K562 (cell line): ENCODE measurements around the gene TSPAN18. TPM values are rescaled to one million over a fixed set of nuclear protein-coding genes. Genes with fewer than 3 reads are reported as not detected.

Experiments used
- ATAC-seq: fragments of 200-7000 bp; cut with Tn5 transposase; 3 replicates; pipeline ENCODE4 v1.9.1; 2020; ENCODE audit warnings: moderate library complexity
- BruUV-seq: library from RNA; stranded (reverse); fragments of 400-500 nt; replicated peaks from 2 replicates; lab custom pipeline; 2021; lab: Mats Ljungman, UMichigan
- CTCF ChIA-PET: fragments of 300-600 bp; formaldehyde crosslinking; extraction: SDS; loops from one replicate; lab custom pipeline; 2021; ENCODE audit warnings: low intra/inter-chr PET ratio; lab: Yijun Ruan, JAX
- POLR2A ChIA-PET: fragments of 300-600, 350-650 bp; sonication (Branson Sonifier 250); formaldehyde crosslinking; extraction: SDS; loops from one replicate; lab custom pipeline; 2021; ENCODE audit warnings: antibody characterized with exemption, inconsistent platforms; lab: Yijun Ruan, JAX
- DNase-seq, 4 experiments: peaks; one replicate each; pipeline versions ENCODE4 v3.0.0 to v3.0.0-alpha.2; 2011 to 2018; ENCODE audit warnings: low spot score in 3 of 4, mixed read lengths in 3 of 4; ENCODE audit errors: extremely low read depth in 1 of 4
- FAIRE-seq: peaks from 2 replicates; lab custom pipeline; 2011; peaks lifted over from hg19 to GRCh38; lab: Jason Lieb, UNC
- H2AFZ ChIP-seq: 2 replicates; pipeline ENCODE4 v1.6.0; 2011; ENCODE audit warnings: low read depth, low read length, control low read depth, inconsistent platforms
- H3K27ac ChIP-seq: fragments of 200-600 bp; 3 replicates; pipeline ENCODE4 v1.8.0; 2011; ENCODE audit warnings: low read depth, mild to moderate bottlenecking, control low read depth, inconsistent platforms, low read length, moderate library complexity, mixed read lengths; ENCODE audit errors: extremely low read depth
- H3K27me3 ChIP-seq, 2 experiments: fragments of 300-600 bp in 1 of 2; 2 replicates in 1 of 2; 3 replicates in 1 of 2; pipeline versions ENCODE4 v1.6.0 to v1.8.0; 2011; ENCODE audit warnings: inconsistent platforms in 2 of 2, low read length in 2 of 2, mild to moderate bottlenecking in 1 of 2, mixed read lengths in 1 of 2, moderate library complexity in 1 of 2; ENCODE audit not compliant: control insufficient read depth in 2 of 2, insufficient read depth in 2 of 2
- H3K36me3 ChIP-seq: fragments of 300-600 bp; 3 replicates; pipeline ENCODE4 v1.8.0; 2011; ENCODE audit warnings: mild to moderate bottlenecking, low read length, inconsistent platforms; ENCODE audit not compliant: control insufficient read depth, insufficient read depth
- H3K4me1 ChIP-seq, 2 experiments: fragments of 200-600 bp in 1 of 2; replicated peaks in 1 of 2; 2 replicates in 1 of 2; 3 replicates in 1 of 2; pipeline versions ENCODE4 v1.5.1 to v1.8.0; 2011; ENCODE audit warnings: inconsistent platforms in 2 of 2, low read length in 2 of 2, mild to moderate bottlenecking in 1 of 2, mixed read lengths in 1 of 2, moderate library complexity in 1 of 2; ENCODE audit not compliant: control insufficient read depth in 2 of 2, insufficient read depth in 2 of 2
- H3K4me2 ChIP-seq: 2 replicates; pipeline ENCODE4 v1.6.1; 2011; ENCODE audit warnings: low read length, control low read depth, inconsistent platforms, mixed read lengths; ENCODE audit not compliant: insufficient read depth
- H3K4me3 ChIP-seq: fragments of 200-600 bp; sonication (generic), shearing (Covaris generic); 2 replicates; pipeline ENCODE4 v1.5.1; 2016; ENCODE audit warnings: control low read depth, inconsistent platforms
- H3K79me2 ChIP-seq: fragments of 200-600 bp; 3 replicates; pipeline ENCODE4 v1.8.0; 2011; ENCODE audit warnings: low read length, inconsistent platforms; ENCODE audit not compliant: control insufficient read depth, insufficient read depth
- H3K9ac ChIP-seq, 2 experiments: 2 replicates each; pipeline versions ENCODE4 v1.6.0 to v1.6.1; 2011; ENCODE audit warnings: low read depth in 2 of 2, low read length in 2 of 2, control low read depth in 1 of 2, inconsistent platforms in 1 of 2, mild to moderate bottlenecking in 1 of 2, mixed read lengths in 1 of 2; ENCODE audit not compliant: insufficient read depth in 1 of 2
- H3K9me1 ChIP-seq: one replicate; pipeline ENCODE4 v1.6.0; 2011; ENCODE audit warnings: inconsistent platforms, mild to moderate bottlenecking, low read length, moderate library complexity; ENCODE audit not compliant: control insufficient read depth, insufficient read depth
- H3K9me3 ChIP-seq: replicated peaks from 2 replicates; pipeline ENCODE4 v1.5.1; 2011; ENCODE audit warnings: low read depth, low read length, inconsistent platforms; ENCODE audit not compliant: control insufficient read depth, insufficient read depth
- H4K20me1 ChIP-seq: replicated peaks from 2 replicates; pipeline ENCODE4 v1.6.1; 2011; ENCODE audit warnings: low read length, inconsistent platforms, mixed read lengths; ENCODE audit not compliant: control insufficient read depth, insufficient read depth
- ADNP ChIP-seq: fragments of 200-800 bp; sonication (Bioruptor generic); IDR thresholded peaks from 2 replicates; pipeline ENCODE4 v1.6.1; 2016; ENCODE audit warnings: missing genetic modification characterization, missing compliant biosample characterization
- ARID1B ChIP-seq: fragments of 450-650 bp; IDR thresholded peaks from 2 replicates; pipeline ENCODE4 v1.6.1; 2016; ENCODE audit warnings: antibody characterized with exemption, mild to moderate bottlenecking, inconsistent platforms
- CCNT2 ChIP-seq: IDR thresholded peaks from 2 replicates; pipeline ENCODE4 v1.6.1; 2011; ENCODE audit warnings: borderline replicate concordance, low read depth, mild to moderate bottlenecking, moderate library complexity, mixed read lengths, low read length; ENCODE audit not compliant: insufficient read length; ENCODE audit errors: extremely low read depth
- ELK1 ChIP-seq: sonication (generic); formaldehyde crosslinking; IDR thresholded peaks from 2 replicates; pipeline ENCODE4 v1.8.1; 2022; ENCODE audit warnings: missing genetic modification reagents
- HOMEZ ChIP-seq: fragments of 250-450 bp; sonication (Bioruptor Pico); IDR thresholded peaks from 2 replicates; pipeline ENCODE4 v1.4.0; 2020; ENCODE audit warnings: mild to moderate bottlenecking, moderate library complexity
- KAT8 ChIP-seq: fragments of 450-650 bp; IDR thresholded peaks from 2 replicates; pipeline ENCODE4 v1.6.1; 2016; ENCODE audit warnings: low read depth, mild to moderate bottlenecking
- PHB ChIP-seq: fragments of 250-450 bp; sonication (Bioruptor Pico); IDR thresholded peaks from 2 replicates; pipeline ENCODE4 v1.5.0; 2021
- RFX5 ChIP-seq: IDR thresholded peaks from 2 replicates; pipeline ENCODE4 v1.6.1; 2011; ENCODE audit warnings: low read depth, mild to moderate bottlenecking, improper control_type of control experiment, low read length
- TAF9B ChIP-seq: fragments of 450-650 bp; IDR thresholded peaks from 2 replicates; pipeline ENCODE4 v1.6.1; 2018; ENCODE audit warnings: mild to moderate bottlenecking; ENCODE audit not compliant: partially characterized antibody
- ZNF354B ChIP-seq: fragments of 250-450 bp; sonication (Bioruptor Pico); IDR thresholded peaks from 2 replicates; pipeline ENCODE4 v1.4.0; 2020
- ZNF592 ChIP-seq: fragments of 450-650 bp; IDR thresholded peaks from 2 replicates; pipeline ENCODE4 v1.6.1; 2017; ENCODE audit warnings: antibody characterized with exemption, mild to moderate bottlenecking
- ZNF717 ChIP-seq: fragments of 250-450 bp; sonication (Bioruptor Pico); IDR thresholded peaks from 2 replicates; pipeline ENCODE4 v1.5.0; 2021
- WGBS: fragments of 100-300 bp; shearing (Covaris generic); methylation state at CpG from one replicate; pipeline ENCODE4 v1.1.6; 2016; ENCODE audit warnings: low coverage, mixed read lengths; ENCODE audit not compliant: insufficient coverage; ENCODE audit errors: missing lambda C conversion rate; 5-methylcytosine and 5-hydroxymethylcytosine counted together
- in situ Hi-C: fragments of 300-500 bp; cut with MboI; formaldehyde crosslinking; loops from 4 replicates; pipeline ENCODE4 v1.15.0; 2018; ENCODE audit warnings: inconsistent platforms, mixed read lengths
- intact Hi-C: fragments of 100-400 bp; cut with micrococcal nuclease; formaldehyde crosslinking; loops from 2 replicates; pipeline ENCODE4 v1.14.2; 2022
- polyA plus RNA-seq, 8 experiments: library from polyadenylated mRNA; depleted of rRNA in 4 of 8; stranded (reverse) in 5 of 8; unstranded in 3 of 8; fragments of >200 nt; fragmentation: Nextera tagmentation in 2 of 8; fragmentation: Illumina TruSeq in 1 of 8; extraction: Ambion mirVana in 2 of 8; extraction: Trizol in 1 of 8; gene quantifications; 2 replicates each; pipeline versions ENCODE4 v1.2.1 to v1.2.3, GENCODE V29; 2011 to 2014; ENCODE audit warnings: inconsistent platforms in 1 of 8, missing spikeins in 1 of 8
- total RNA-seq, 7 experiments: library from RNA; depleted of rRNA in 6 of 7; stranded (reverse); fragments of >200 nt in 6 of 7; fragmentation: Illumina TruSeq in 2 of 7; extraction: Trizol in 2 of 7; gene quantifications; 2 replicates each; pipeline versions ENCODE4 v1.2.1 to v1.2.3, GENCODE V29; 2011 to 2021; ENCODE audit warnings: low replicate concordance in 1 of 7

The TSPAN18 gene
- total and polyA plus RNA-seq, 9 of the 15 experiments (the other 6 are each of a cell fraction or from before 2014, with no cell fraction given): 0.17 to 0.35 (median 0.22) TPM; not detected in 4

GRCh38 chr11:44934110-44934509 lies 207.3 kb downstream of the TSPAN18 start:
- FAIRE-seq (no peak), ATAC-seq (no peak), DNase-seq (no peak)
- TF ChIP-seq TAF9B (no peak), CCNT2 (no peak), ADNP (tag) (no peak), RFX5 (no peak), HOMEZ (CRISPR knock-in tag) (no peak), ELK1 (CRISPR knock-in tag) (no peak), ARID1B (no peak), PHB (CRISPR knock-in tag) (no peak), ZNF592 (no peak), KAT8 (no peak), ZNF354B (CRISPR knock-in tag) (no peak), ZNF717 (no peak)
- no TSS peak for BruUV-seq
- ChIA-PET POLR2A (no interaction called here), CTCF (interaction anchor here (1.0 kb wide), 1 partner anchor 172 kb away, joined by 5 read pairs; no protein-coding TSS in a partner anchor)
- H3K27ac ChIP-seq: no peak overlapping the region
- in situ Hi-C loops: no loop called here
- H3K27me3 ChIP-seq: peaks cover 0 to 34% of the 10 kb centered on the region in 2 experiments; a peak in 2 of 5 replicates
- intact Hi-C loops: loop anchor here (10.0 kb wide), 1 partner anchor 361 kb away; no protein-coding TSS in a partner anchor
- no peaks in the 10 kb centered on the region for H3K36me3 ChIP-seq
- H3K9me1 ChIP-seq: no peaks in the 10 kb centered on the region
- no peak overlapping the region for H3K9ac ChIP-seq
- no peaks in the 10 kb centered on the region; the same call in 1 of the 2 replicates for H4K20me1 ChIP-seq
- 0% methylated on average over 2 of the region's 2 CpGs for WGBS
- no peaks in the 10 kb centered on the region for H3K9me3 ChIP-seq
- 0 out of 5 replicates have a peak, but pooled peaks cover 0 to 4% of the 10 kb centered on the region in 2 experiments for H3K4me1 ChIP-seq
- H3K79me2 ChIP-seq: no peaks in the 10 kb centered on the region
- H3K4me3 ChIP-seq: no peak overlapping the region
- no peak overlapping the region for H2AFZ ChIP-seq
- H3K4me2 ChIP-seq: no peak overlapping the region
